HG03025 (cell line): ENCODE results near the gene STAT5B.
"Not testable (repeated sequence)": the region's sequence is repeated elsewhere in the genome, so short reads cannot be mapped to it uniquely, and the experiment has no call there.

Experiments
- ATAC-seq: cut with Tn5 transposase; IDR thresholded peaks from one replicate; pipeline ENCODE4 v1.9.1; 2021; ENCODE audit warnings: mild to moderate bottlenecking, moderate library complexity; ENCODE audit not compliant: unreplicated experiment, low FRiP score

Gene STAT5B

DNA sequence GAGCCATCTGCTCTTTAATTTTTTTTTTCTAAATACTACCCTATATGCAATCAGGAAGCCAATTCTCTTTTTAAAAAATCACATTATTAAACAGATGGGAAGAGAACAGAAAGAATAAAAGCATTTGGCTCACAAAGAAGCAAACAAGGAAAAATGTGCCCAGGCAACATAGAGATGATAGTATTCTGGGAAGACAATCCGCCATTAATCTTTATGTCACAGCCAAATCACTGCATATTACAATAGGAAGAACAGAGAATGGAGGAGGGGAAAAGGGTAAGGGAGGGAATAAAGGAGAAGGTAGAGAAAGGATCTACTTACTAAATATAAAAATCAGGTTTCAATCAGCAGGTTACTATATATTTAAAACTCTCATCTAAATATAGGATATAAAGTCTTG is 34.3 kb downstream of the STAT5B start:
- no peak for ATAC-seq

DNA sequence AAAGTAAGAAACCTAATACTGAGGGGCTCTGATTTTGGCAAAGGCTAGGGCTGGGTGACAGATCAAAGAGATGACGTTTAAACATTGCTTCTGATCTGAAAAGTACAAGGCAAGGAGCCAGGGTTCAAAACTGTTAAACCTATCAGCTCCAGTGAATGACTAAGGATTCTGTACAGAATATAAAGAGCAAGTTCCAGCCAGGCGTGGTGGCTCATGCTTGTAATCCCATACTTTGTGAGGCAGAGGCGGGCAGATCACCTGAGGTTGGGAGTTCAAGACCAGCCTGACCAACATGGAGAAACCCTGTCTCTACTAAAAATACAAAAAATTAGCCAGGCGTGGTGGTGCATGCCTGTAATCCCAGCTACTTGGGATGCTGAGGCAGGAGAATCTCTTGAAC is 35.3 kb downstream of the STAT5B start:
- ATAC-seq, result not testable (repeated sequence)

GRCh38 chr17:42240201-42240600 is 36.0 kb downstream of the STAT5B start:
- ATAC-seq, result no peak

DNA sequence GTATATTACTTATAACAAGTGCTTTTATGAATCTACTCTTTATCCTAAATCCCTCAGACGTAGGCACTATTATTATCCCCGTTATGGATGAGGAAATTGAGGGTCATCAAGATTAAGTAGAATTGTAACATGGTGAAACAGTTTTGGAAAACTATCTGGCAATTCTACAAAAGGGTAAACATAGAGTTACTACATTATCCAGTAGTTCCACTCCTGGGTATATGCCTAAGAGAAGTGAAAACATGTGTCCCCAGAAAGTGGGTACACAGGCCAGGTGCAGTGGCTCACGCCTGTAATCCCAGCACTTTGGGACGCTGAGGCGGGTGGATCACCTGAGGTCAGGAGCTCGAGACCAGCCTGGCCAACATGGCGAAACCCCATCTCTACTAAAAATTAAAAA is 36.6 kb downstream of the STAT5B start:
- not testable (repeated sequence) for ATAC-seq

DNA sequence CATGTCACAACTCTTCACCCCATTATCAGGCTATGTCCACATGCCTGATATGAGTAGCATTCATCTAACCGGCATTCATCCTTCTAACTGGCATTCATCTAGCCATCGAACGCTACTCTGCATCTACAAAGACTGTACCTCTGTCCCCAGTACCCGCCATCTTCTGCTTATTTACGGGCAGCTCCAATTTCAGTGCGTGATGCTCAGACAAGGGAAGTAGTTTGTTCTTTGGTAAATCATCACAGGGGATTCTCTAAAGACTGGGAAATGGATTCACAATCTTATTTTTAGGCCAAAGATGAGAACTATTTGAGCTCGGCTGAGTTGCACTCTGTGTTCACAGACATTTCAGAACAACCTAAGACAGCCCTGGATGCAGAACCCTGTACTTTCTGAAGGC is 39.4 kb downstream of the STAT5B start:
- ATAC-seq, result no peak

DNA sequence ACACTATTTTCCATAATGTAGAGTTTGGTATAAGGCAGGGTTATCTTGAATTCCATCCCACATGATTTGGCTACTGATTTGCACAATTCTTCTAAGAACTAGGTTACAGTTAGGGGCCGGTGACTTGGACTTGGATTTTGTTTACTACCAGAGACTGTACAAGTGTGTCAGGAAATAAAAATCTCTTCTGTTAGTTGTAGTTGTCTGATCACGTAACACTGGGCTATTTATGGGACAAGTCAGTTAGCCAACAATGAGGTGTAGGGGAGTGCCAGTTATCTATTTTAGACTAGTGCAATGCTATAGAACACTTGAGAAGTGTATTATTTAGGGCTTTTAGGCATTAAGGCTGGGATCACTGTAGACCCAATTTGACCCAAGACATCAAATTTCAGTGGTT is 42.2 kb downstream of the STAT5B start:
- no peak for ATAC-seq

DNA sequence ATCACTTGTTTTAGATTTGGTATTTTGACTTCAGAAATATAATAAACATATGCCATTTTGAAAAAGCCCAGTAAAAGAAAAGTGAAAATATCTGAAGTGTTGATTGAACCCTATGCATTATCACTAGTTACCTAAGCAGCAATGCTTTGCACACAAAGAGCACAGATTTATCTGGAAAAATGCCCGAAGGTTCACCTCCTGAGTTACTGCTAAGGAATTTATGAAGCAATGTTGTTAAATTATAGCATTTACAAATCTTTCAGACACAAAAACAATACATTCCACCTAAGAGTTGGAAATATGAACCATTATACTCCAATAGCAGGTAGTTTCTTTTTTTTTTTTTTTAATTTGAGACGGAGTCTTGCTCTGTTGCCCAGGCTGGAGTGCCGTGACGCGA is 43.0 kb downstream of the STAT5B start:
- ATAC-seq, result no peak

- no peak for ATAC-seq
Measured at GRCh38 chr17:42230225-42230624, 46.0 kb downstream of the STAT5B start.

- no peak for ATAC-seq
Measured at GRCh38 chr17:42227849-42228700, 48.1 kb downstream of the STAT5B start.

DNA sequence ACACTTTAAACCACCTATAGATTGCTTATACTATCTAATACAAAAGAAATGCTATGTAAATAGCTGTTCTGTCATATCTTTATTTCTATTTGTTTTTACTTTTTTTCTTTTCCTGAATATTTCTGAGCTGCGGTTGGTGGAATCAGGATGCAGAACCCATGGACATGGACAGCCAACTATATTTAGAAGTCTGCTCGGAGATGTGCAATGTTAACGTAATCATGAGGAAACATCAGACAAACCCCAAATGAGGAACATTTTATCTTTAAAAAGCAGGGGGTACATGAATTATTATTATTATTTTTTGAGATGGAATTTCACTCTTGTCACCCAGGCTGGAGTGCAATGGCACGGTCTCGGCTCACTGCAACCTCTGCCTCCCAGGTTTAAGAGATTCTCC is 50.5 kb downstream of the STAT5B start:
- no peak for ATAC-seq

- no peak for ATAC-seq
Measured at GRCh38 chr17:42224651-42225050, 51.5 kb downstream of the STAT5B start.

- no peak for ATAC-seq
Measured at GRCh38 chr17:42221886-42222745, 54.1 kb downstream of the STAT5B start.

- ATAC-seq, result not testable (repeated sequence)
Measured at GRCh38 chr17:42219280-42219679, 56.9 kb downstream of the STAT5B start.

- ATAC-seq, result no peak
Measured at GRCh38 chr17:42214156-42214555, 62.0 kb downstream of the STAT5B start.

GRCh38 chr17:42212382-42212781 is 63.8 kb downstream of the STAT5B start:
- ATAC-seq, result no peak

- not testable (repeated sequence) for ATAC-seq
Measured at GRCh38 chr17:42211921-42212341, 64.3 kb downstream of the STAT5B start.

DNA sequence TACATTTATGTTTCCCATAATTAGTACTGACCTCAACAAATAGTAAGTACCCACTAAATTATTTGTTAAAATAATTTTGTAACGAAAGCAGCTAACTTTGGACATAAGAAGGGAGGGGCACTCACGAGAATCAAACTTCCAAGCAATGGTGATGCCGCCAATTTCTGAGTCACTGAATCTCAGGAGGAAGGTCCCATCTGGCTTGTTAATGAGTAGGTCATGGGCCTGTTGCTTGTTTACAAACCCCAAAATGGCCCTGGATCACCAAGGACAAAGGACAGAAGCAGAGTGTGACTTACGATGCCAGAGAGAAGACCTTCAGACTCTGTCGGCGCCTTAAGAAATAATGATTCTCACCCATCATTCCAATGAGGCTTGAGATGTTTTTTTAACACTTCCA is 66.1 kb downstream of the STAT5B start:
- no peak for ATAC-seq

DNA sequence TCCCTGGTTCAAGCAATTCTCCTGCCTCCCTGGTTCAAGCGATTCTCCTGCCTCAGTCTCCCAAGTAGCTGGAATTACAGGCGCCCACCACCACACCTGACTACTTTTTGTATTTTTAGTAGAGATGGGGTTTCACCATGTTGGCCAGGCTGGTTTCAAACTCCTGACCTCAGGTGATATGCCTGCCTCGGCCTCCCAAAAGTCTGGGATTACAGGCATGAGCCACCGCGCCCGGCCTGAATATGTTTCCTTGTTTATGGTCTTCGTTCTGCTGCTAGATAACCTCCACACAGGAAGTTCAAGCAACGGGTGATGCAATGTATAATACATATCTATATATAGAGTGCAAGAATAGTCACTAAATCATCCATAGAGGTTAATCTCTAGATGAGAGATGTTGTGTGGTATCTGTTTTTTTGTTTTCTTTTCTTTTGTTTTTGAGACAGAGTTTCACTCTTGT is 70.0 kb downstream of the STAT5B start:
- ATAC-seq, result not testable (repeated sequence)

DNA sequence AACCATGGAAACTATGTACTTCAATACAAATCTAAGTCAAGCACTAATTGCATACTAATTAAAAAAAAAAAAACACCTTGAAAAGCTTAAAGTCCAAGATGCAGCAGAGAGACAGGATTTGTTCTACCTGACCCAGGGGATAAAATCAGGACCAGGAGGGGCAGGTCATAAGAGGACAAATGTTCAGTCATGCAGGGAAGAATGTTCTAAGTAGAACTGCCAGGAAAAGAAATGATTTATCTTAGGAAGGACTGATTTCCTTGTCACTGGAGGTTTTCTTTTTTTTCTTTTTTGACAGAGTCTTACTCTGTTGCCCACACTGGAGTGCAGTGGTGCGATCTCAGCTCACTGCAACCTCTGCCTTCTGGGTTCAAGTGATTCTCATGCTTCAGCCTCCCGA is 72.8 kb downstream of the STAT5B start:
- ATAC-seq, result no peak

DNA sequence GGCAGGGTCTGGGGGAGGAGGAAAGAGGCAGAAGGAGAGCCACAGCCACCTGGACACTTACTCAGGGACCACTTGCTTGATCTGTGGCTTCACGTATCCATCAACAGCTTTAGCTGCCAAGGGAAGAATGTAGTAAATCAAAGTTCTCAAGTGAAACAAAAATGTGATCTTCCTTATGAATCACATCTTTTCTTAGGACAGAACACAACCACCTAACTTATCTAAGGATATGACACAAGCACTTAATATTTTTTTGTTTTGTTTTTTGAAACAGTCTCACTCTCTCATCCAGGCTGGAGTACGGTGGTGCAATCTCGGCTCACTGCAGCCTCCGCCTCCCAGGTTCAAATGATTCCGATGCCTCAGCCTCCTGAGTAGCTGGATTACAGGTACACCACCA is 73.5 kb downstream of the STAT5B start:
- no peak for ATAC-seq

- no peak for ATAC-seq
Measured at GRCh38 chr17:42202159-42202558, 74.0 kb downstream of the STAT5B start.

GRCh38 chr17:42201458-42201772 is 74.8 kb downstream of the STAT5B start:
- no peak for ATAC-seq
